K562 (cell line): ENCODE data around the gene GFI1. TPM values are rescaled to one million over a fixed set of nuclear protein-coding genes. Genes with fewer than 3 reads are reported as not detected.
A peak's percentile ranks its signal among the peaks of the same experiment; 100 is the strongest.

Experiments used
- ARNT ChIP-seq, 2 experiments: fragments of 450-650 bp; IDR thresholded peaks; 2 replicates each; pipeline ENCODE4 v1.6.1; 2016; ENCODE audit warnings: mild to moderate bottlenecking in 1 of 2
- EHMT2 ChIP-seq: fragments of 450-650 bp; IDR thresholded peaks from 2 replicates; pipeline ENCODE4 v1.6.1; 2018; ENCODE audit warnings: antibody characterized with exemption
- HOXB6 ChIP-seq: fragments of 250-450 bp; sonication (Bioruptor Pico); IDR thresholded peaks from 2 replicates; pipeline ENCODE4 v1.5.1; 2022; ENCODE audit warnings: mild to moderate bottlenecking, borderline replicate concordance
- KHSRP ChIP-seq: fragments of 450-650 bp; IDR thresholded peaks from 2 replicates; pipeline ENCODE4 v1.6.1; 2017
- KLF6 ChIP-seq: fragments of 250-450 bp; sonication (Bioruptor Pico); IDR thresholded peaks from 2 replicates; pipeline ENCODE4 v1.4.0; 2020; ENCODE audit warnings: mild to moderate bottlenecking, moderate library complexity, borderline replicate concordance
- LEF1 ChIP-seq: fragments of 450-650 bp; IDR thresholded peaks from 2 replicates; pipeline ENCODE4 v1.6.1; 2016; ENCODE audit warnings: mild to moderate bottlenecking
- MAZ ChIP-seq, 2 experiments: fragments of 450-650 bp in 1 of 2; sonication (generic) in 1 of 2; formaldehyde crosslinking; IDR thresholded peaks in 1 of 2; conservative IDR thresholded peaks in 1 of 2; 2 replicates each; pipeline versions ENCODE4 v1.4.0 to v1.5.0; 2020; ENCODE audit warnings: mild to moderate bottlenecking in 1 of 2, missing genetic modification reagents in 1 of 2
- NFE2L1 ChIP-seq: fragments of 450-650 bp; IDR thresholded peaks from 2 replicates; pipeline ENCODE4 v1.6.1; 2016; ENCODE audit warnings: missing genetic modification characterization, low read depth, mild to moderate bottlenecking, missing compliant biosample characterization, moderate library complexity, borderline replicate concordance
- PBX2 ChIP-seq, 2 experiments: IDR thresholded peaks in 1 of 2; conservative IDR thresholded peaks in 1 of 2; 2 replicates each; pipeline ENCODE4 v1.6.1; 2016; ENCODE audit warnings: low read depth in 2 of 2, mild to moderate bottlenecking in 1 of 2, missing compliant biosample characterization in 1 of 2, missing genetic modification characterization in 1 of 2, moderate library complexity in 1 of 2
- RAD21 ChIP-seq, 2 experiments: fragments of 250-450 bp in 1 of 2; fragments of 450-650 bp in 1 of 2; sonication (Bioruptor Pico) in 1 of 2; formaldehyde crosslinking in 1 of 2; IDR thresholded peaks in 1 of 2; conservative IDR thresholded peaks in 1 of 2; 2 replicates each; pipeline versions ENCODE4 v1.4.0 to v1.8.0; 2020 to 2022; ENCODE audit warnings: mild to moderate bottlenecking in 2 of 2, moderate library complexity in 1 of 2
- RB1 ChIP-seq: fragments of 450-650 bp; IDR thresholded peaks from 2 replicates; pipeline ENCODE4 v1.6.1; 2017; ENCODE audit warnings: low read depth, mild to moderate bottlenecking
- SP2 ChIP-seq: IDR thresholded peaks from 2 replicates; pipeline ENCODE4 v1.6.1; 2011; ENCODE audit warnings: mild to moderate bottlenecking, low read depth, low read length, moderate library complexity; ENCODE audit not compliant: poor library complexity, severe bottlenecking; ENCODE audit errors: extremely low read depth
- SRSF3 ChIP-seq: fragments of 200-400 bp; formaldehyde crosslinking; IDR thresholded peaks from 2 replicates; pipeline ENCODE4 v1.6.1; 2016; ENCODE audit warnings: mild to moderate bottlenecking, low read length, moderate library complexity; ENCODE audit not compliant: insufficient read depth
- STAT5A ChIP-seq: IDR thresholded peaks from 2 replicates; pipeline ENCODE4 v1.6.1; 2012; ENCODE audit warnings: low read length, inconsistent platforms, borderline replicate concordance
- YBX1 ChIP-seq: fragments of 450-650 bp; IDR thresholded peaks from 2 replicates; pipeline ENCODE4 v1.7.1; 2016; ENCODE audit warnings: mild to moderate bottlenecking
- ZBTB1 ChIP-seq: sonication (generic); formaldehyde crosslinking; IDR thresholded peaks from 2 replicates; pipeline ENCODE4 v1.8.1; 2023; ENCODE audit warnings: missing genetic modification reagents, low read depth, mild to moderate bottlenecking, borderline replicate concordance
- ZBTB43 ChIP-seq: sonication (generic); formaldehyde crosslinking; IDR thresholded peaks from 2 replicates; pipeline ENCODE4 v1.8.0; 2023; ENCODE audit warnings: mild to moderate bottlenecking, missing genetic modification reagents
- ZBTB8A ChIP-seq: fragments of 450-650 bp; IDR thresholded peaks from 2 replicates; pipeline ENCODE4 v1.6.1; 2018; ENCODE audit warnings: mild to moderate bottlenecking, moderate library complexity; ENCODE audit not compliant: partially characterized antibody
- ZNF174 ChIP-seq: fragments of 250-450 bp; sonication (Bioruptor Pico); IDR thresholded peaks from 2 replicates; pipeline ENCODE4 v1.4.0; 2020; ENCODE audit warnings: mild to moderate bottlenecking
- ZNF445 ChIP-seq: fragments of 250-450 bp; sonication (Bioruptor Pico); IDR thresholded peaks from 2 replicates; pipeline ENCODE4 v1.4.0; 2020; ENCODE audit warnings: low read depth, mild to moderate bottlenecking, moderate library complexity
- ZNF584 ChIP-seq: fragments of 200-800 bp; sonication (Bioruptor generic); IDR thresholded peaks from 2 replicates; pipeline ENCODE4 v1.6.1; 2016; ENCODE audit warnings: low read depth, mild to moderate bottlenecking, missing genetic modification characterization, missing compliant biosample characterization
- polyA plus RNA-seq, 8 experiments: library from polyadenylated mRNA; depleted of rRNA in 4 of 8; stranded (reverse) in 5 of 8; unstranded in 3 of 8; fragments of >200 nt; fragmentation: Nextera tagmentation in 2 of 8; fragmentation: Illumina TruSeq in 1 of 8; extraction: Ambion mirVana in 2 of 8; extraction: Trizol in 1 of 8; gene quantifications; 2 replicates each; pipeline versions ENCODE4 v1.2.1 to v1.2.3, GENCODE V29; 2011 to 2014; ENCODE audit warnings: inconsistent platforms in 1 of 8, missing spikeins in 1 of 8
- total RNA-seq, 7 experiments: library from RNA; depleted of rRNA in 6 of 7; stranded (reverse); fragments of >200 nt in 6 of 7; fragmentation: Illumina TruSeq in 2 of 7; extraction: Trizol in 2 of 7; gene quantifications; 2 replicates each; pipeline versions ENCODE4 v1.2.1 to v1.2.3, GENCODE V29; 2011 to 2021; ENCODE audit warnings: low replicate concordance in 1 of 7
- TF ChIP-seq, protein P1 (sequence below), 2 experiments: IDR thresholded peaks; 2 replicates each; pipeline ENCODE4 v1.6.1; 2011; ENCODE audit warnings: borderline replicate concordance in 1 of 2, control low read depth in 1 of 2, low read depth in 1 of 2, low read length in 1 of 2, mild to moderate bottlenecking in 1 of 2, mixed read lengths in 1 of 2, moderate library complexity in 1 of 2; ENCODE audit not compliant: insufficient read depth in 1 of 2, insufficient read length in 1 of 2, poor library complexity in 1 of 2, severe bottlenecking in 1 of 2; ENCODE audit errors: extremely low read depth in 1 of 2

The GFI1 gene
- total and polyA plus RNA-seq, 9 of the 15 experiments (the other 6 are each of a cell fraction or from before 2014, with no cell fraction given): 0.07 to 0.93 (median 0.46) TPM

- TF ChIP-seq ZBTB43 (CRISPR knock-in tag): no peak
- TF ChIP-seq SRSF3: no peak
- no peak for TF ChIP-seq KLF6 (CRISPR knock-in tag)
- TF ChIP-seq LEF1: no peak
- TF ChIP-seq ZBTB1 (CRISPR knock-in tag): no peak
- TF ChIP-seq SP2: peak; percentile 32
- no peak for TF ChIP-seq ZNF584
- TF ChIP-seq ARNT (IDR thresholded peaks at IDR 0.05): no peak
- TF ChIP-seq RAD21 (CRISPR knock-in tag; conservative IDR thresholded peaks at IDR 0.05 in 1 of 2, IDR thresholded peaks at IDR 0.05 in 1 of 2): peak in 1 of 2 experiments; percentile 27; a peak in 2 of 4 replicates
- TF ChIP-seq ZNF445 (CRISPR knock-in tag): no peak
- TF ChIP-seq NFE2L1 (tag): no peak
- peak; percentile 44 to 72; a peak in 1 of 4 replicates for TF ChIP-seq MAZ (CRISPR knock-in tag; conservative IDR thresholded peaks at IDR 0.05 in 1 of 2, IDR thresholded peaks at IDR 0.05 in 1 of 2)
- TF ChIP-seq YBX1: no peak
- TF ChIP-seq RB1: peak; percentile 16; the same call in 1 of the 2 replicates
- TF ChIP-seq STAT5A: no peak
- TF ChIP-seq PBX2 (CRISPR knock-in tag; IDR thresholded peaks at IDR 0.05; ENCODE audit: low read depth): no peak
- TF ChIP-seq PBX2 (tag; conservative IDR thresholded peaks at IDR 0.05; ENCODE audit: low read depth): no peak
- TF ChIP-seq ZNF174 (CRISPR knock-in tag): no peak
- no peak for TF ChIP-seq KHSRP
- no peak for TF ChIP-seq EHMT2
- no peak for TF ChIP-seq ZBTB8A
- TF ChIP-seq, protein P1, sequence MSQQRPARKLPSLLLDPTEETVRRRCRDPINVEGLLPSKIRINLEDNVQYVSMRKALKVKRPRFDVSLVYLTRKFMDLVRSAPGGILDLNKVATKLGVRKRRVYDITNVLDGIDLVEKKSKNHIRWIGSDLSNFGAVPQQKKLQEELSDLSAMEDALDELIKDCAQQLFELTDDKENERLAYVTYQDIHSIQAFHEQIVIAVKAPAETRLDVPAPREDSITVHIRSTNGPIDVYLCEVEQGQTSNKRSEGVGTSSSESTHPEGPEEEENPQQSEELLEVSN (IDR thresholded peaks at IDR 0.05; ENCODE audit: borderline replicate concordance in 1 of 2, extremely low read depth in 1 of 2, insufficient read depth in 1 of 2, insufficient read length in 1 of 2, low read depth in 1 of 2, low read length in 1 of 2, poor library complexity in 1 of 2, severe bottlenecking in 1 of 2): peak in 1 of 2 experiments; percentile 64
- TF ChIP-seq HOXB6 (CRISPR knock-in tag): no peak
Measured at GRCh38 chr1:92485381-92486250, 1.1 kb downstream of the GFI1 start (continued).
